Activated CD4-positive, alpha-beta T cell treated with anti-CD3 and anti-CD28 coated beads for 1 hour (primary cell): ENCODE measurements around the gene MITF.
"Not testable (repeated sequence)": the region's sequence is repeated elsewhere in the genome, so short reads cannot be mapped to it uniquely, and the experiment has no call there.

ENCODE experiments used
- DNase-seq: peaks from one replicate; pipeline ENCODE4 v3.0.0-alpha.2; 2020

Gene MITF

DNA sequence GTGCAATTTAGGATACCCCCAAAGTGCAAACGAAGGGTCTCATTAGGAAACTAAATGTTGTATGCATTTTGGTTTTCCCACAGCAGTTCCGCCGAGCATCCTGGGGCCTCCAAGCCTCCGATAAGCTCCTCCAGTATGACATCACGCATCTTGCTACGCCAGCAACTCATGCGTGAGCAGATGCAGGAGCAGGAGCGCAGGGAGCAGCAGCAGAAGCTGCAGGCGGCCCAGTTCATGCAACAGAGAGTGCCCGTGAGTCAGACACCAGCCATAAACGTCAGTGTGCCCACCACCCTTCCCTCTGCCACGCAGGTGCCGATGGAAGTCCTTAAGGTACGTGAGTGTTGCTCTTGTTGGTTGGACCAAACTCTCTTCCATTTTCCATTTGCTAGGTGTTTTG lies 139.8 kb downstream of the MITF start:
- no peak for DNase-seq

DNA sequence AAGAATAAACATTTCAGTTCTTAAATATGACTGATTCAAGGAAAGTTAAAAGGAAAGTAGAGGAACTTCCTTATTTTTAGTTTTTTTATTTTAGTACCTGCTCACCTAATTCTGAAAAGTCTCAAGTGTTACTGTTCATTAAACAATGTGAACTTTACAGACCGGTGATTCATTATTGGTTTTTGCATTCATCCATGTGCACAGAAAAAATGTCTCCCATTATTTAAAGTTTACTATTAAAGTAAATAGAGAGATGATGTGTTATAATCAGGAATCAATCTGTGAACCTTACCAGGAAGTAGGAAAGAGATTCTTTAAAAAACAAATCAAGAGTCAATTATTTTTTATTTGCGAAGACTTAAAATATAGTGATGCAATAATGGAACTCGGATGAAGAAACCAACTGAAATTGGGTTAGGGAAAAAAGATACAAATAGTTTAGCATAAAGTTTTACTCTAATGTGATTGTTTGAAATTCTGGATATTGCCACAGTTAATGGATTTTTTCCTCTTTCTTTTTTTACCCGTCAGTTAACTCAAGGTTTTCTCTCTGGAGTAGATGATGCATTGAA lies 140.9 kb downstream of the MITF start:
- no peak for DNase-seq

DNA sequence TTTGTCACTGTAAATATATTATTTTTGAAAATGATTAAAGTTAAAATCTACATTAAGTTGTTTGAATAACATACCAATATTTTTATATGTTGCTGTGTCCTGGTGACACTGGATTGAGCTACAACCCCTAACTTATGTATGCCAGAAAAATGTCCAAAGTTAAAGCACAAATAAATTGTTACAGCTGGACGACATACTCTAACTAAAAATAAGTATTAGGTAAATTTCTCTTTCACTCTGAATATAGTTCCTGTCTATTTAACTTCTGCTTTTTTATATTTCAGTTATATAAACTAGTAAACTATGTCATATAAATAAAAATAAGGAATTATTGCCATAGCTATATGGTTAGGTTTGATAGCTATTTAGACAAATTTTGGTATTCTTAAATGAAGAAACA lies 141.8 kb downstream of the MITF start:
- DNase-seq, result no peak

DNA sequence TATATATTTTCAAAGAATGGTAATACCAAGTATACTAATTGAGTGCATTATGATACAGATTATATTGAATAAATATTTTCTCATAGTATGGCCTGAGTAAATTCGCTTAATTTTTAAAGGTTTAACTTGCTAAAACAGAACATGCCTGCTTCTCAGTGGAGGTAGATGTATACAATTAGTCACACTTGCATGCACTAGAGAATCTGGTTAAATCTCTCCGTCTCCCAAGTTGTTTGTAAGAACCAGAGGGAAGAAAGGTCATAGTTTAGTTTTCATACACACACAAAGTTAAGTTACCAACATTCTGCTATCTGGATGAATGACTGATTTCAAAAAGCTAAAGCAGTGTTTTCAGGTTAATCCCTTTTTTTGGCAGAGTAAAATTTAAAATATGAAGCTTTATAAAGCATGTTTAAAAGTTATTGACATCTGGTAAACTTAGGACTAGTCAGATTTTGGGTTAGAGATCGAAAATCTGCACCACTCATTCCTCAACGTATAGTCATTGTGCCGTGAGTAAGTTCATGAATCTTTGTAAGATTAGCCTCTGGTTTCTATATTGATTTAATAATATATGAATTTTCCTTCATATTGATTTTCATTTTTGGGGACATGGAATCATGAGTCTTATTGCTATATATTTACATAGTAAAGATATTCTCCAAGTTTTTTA lies 142.6 kb downstream of the MITF start:
- no peak for DNase-seq

DNA sequence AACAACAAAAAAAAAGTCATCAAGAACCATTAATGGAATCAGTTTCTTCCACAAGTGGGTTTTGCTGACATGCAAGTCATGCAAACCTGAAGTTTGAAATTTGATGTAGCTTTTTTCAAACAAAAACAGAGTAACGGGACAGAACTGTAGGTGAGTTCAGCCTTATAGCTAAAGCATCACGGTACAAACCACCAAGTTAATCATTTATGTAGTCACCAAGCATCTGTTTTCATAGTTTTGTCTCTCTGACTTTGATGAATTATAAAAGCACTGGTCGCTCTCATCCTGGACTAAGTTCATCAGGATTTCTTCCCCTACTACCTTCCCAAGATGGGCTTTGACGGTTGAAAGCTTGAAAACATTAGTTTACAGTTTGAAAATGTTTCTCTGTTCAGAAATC lies 143.3 kb downstream of the MITF start:
- DNase-seq, result no peak

DNA sequence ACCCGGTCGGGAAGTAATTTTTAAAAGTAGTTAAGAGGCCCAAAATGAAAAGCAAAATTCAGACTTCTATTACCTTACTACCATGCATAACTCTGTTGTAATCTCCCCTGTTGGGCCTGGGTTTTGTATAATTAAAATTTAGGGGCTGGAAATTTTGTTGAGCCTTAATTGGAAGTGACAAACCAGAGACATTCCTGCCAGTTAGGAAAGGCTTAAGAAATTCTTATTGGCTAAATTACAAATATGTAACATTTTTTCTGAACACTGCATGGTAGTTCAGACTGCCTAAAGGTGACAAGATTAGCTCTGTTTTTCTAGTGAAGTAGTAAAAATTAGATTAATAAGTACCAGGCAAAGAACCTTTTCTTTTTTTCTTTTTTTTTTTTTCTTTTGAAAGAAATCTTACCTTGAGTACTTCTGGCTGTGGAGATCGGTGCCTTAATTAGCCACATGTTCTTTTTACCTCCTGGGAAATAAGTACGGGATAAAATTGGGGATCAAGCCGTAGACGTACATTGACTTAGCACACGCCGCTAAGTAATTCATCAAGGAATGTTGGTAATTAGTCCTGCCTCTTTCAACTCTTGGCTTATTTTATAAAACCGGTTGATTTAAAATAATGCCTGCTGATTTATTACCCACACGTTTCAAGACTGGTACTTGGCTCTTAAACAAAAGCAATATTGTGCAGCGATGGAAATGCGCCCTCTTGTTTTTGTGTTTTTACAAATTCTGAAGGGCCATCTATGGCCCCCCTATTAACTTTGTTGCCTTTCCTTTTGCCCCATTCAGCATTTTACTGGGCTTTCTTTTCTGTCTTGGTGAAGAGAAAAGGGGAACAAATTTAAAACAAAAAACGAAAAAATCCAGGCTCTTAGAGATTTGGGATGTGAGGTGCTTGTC lies 149.0 kb downstream of the MITF start:
- no peak for DNase-seq

DNA sequence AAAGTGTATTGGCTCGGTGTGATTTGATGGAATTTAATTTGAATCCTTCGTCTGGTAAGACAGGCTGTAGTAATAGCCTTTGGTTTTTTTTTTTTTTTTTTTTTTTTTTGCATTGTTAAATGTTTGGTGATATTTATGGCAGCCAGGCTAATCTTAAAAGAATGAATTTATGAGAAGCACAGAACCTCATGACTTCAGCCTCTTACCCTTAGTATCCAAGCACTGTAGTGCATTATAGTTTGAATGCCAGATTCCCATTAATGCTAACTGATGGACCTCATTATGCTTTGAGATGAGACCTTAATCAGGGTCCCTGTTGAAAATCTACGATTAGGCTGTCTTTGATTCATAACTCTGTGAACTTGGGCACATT lies 149.7 kb downstream of the MITF start:
- no peak for DNase-seq

DNA sequence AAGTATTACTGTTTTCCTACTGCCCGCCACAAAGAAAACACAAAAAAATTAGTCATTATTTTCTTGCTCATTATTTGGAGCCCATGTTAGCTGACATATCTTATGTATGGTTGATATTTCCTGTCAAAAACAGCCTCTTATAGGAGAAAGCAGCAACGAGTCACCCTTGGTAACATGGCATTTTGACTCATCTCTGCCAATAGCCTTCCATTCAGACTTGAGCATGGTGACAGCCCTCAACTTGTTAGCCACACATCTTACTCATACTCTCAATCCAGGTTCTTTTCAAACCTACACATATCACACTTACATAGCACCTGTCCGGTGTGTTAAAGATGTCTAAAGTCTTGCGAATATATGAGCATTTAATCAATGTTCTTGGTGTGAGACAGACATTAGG lies 150.8 kb downstream of the MITF start:
- DNase-seq, result no peak

DNA sequence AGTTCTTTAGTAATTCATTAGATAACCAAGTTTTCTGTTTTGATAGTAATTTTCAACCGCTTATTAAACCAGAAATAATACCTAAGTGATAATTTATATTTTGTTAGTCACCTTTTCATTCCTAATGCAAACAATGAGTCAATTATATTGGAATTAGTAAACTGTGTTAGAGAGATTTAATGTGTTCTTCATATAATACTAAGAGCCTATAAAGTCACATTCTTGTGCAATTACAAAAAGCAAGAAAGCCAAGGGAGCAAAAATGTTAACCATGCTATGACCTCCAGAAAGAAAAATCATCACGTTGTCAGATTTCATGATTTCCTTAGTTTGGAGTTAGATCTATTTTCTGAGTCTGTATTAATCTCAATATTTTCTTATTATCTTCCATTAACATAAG lies 151.4 kb downstream of the MITF start:
- DNase-seq, result no peak

DNA sequence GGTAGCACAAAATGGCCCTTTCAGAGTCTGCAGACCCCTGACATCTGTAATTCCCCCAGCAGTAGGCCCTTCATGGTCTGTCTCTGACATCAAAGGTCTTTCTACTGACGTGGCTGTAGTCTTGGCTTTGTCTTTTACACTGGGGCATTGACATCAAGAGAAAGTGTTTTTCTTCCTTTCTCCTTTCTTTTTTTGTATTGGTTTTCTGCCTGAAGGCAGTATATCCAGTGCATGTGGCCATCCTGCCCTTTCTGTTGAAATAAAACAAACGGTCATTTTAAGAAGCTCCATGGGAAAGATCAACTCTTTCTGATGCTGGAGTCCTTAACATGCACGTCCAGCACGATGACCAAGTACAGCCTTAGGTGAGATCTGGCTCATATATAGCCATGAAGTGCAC lies 153.4 kb downstream of the MITF start:
- no peak for DNase-seq

DNA sequence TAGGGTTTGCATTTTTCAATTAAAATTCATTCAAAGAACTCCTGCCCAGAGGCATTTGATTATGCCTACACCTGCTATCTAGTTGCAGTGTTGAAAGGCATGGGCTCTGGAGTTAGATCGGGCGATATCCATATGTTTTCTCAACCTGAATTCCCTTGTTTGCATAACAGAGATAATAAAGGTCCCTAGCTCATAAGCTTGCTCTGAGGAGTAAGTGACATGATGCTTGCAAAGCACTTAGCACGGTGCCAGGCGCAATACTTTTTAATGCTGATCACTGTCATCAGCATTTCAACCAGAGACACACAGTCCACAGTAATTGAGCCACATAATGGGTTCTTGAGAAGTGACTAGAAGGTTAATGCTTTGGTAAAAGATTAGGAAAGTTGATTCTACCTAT lies 154.0 kb downstream of the MITF start:
- DNase-seq, result no peak

DNA sequence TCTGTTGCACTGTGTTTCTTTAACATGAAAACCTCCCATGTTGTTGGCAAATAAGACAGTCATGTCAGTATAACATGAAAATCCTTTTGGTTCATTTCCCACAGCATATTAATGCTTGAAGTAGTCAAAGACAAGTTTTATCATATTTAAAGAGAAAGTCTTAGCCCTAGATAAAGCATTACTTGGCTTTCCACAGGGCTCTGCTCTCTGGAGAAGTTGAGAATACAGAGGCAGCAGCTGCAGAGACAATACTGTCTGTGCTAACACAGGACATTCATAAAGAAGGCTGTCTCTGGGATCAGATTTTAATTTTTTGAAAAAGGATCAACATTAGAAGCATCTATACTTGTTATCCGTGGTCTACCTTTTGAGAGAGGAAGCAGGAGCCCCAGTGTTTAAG lies 156.8 kb downstream of the MITF start:
- DNase-seq, result no peak

DNA sequence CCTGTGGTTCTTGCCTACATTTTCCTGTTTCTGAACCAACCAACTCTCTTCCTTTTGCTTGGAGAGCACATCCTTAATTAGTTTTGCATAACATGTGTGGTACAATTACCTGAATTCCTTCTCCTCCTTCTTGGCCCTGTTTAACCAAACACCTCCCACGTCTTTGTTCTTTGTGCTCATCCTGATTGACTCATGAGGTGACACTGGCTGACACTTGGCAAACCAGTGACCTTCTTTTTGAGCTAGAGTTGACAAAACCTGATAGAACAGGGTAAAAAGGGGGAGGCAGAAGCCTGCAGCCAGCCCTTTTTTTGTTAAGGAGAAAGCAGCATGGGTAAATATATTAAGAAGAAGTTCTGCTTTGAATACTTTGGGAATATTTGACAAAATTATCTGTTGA lies 161.1 kb downstream of the MITF start:
- no peak for DNase-seq

DNA sequence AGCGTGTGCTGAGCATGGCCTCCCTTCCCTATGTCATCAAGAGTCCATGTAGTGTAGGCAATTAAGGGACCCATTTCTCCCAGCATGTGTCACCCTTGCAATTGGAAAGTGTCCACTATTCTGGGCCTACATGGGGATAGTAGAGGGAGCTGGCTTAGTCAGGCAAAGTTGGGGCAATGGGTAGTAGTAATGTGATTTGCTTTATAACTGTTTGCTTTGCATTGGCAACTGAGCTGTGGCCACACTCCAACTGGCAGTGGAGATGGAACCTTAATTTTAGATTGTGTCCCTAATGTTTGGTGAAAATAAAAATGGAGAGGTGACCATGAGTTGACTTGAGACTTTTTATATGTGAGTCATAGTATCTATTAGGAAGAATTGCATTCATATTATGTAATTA lies 162.5 kb downstream of the MITF start:
- DNase-seq, result no peak

DNA sequence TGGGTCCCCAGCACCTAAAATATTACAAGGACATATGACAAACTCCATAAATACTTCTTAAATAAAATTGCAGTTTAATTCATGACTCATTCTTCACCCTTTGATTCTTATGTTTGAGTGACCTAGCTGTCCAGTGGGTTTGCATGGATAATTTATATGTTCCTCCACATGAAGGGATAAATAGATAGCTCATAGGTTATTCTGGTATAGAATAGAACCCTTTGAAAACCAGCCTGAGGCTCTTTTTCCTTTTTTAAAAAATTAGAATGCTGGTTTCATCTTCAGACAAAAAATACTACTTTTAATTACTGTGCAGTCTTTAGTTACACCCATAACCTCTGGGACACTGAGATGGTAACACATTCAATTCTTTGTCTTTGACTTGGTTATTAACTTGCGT lies 163.1 kb downstream of the MITF start:
- DNase-seq, result no peak

DNA sequence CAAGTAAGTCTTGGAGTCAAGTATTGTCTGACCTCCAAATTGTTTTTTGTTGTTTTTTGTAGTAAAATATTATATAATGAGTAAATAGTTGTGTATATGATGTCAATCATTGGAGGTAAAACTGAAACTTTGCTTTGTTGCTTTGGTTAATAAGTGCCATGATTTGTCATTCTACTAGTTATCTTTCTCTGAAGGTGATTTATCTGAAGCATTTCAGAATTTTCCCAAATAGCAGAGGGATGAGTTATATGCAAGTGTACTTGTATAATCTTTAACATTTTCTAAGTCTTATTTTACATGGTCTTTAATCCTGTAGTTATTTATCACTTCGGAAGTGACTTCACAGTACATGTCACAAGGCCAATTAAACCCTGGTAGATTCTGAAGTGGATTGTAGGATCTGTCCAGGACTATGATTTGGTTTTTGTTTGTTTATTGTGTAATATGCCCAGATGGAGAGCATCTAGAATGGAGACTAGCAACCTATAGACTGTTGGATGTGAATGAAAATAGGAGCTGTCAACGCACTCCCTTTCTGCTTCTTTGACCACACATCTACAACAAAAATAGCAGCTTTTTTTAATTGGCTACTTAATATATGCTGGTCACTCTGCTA lies 167.2 kb downstream of the MITF start:
- DNase-seq, result no peak

DNA sequence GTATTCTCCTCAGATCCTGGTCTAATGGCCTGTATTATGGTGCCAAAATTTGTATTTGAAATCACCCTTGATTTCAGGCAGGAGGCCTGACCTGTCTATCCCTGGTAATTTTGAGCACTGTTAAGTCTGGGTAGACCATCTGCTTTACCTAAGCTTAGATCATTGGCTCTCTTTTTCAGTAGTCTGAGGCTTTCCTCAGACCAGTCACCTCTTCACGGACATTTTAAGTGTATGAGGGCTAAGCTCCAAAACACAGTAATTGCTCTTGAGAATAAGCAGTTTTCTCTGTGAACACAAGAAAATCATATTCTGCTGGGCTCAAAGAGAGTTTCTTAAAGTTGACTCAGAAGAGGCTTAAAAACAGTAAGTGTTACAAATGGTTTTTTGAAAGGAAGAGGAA lies 168.3 kb downstream of the MITF start:
- no peak for DNase-seq

DNA sequence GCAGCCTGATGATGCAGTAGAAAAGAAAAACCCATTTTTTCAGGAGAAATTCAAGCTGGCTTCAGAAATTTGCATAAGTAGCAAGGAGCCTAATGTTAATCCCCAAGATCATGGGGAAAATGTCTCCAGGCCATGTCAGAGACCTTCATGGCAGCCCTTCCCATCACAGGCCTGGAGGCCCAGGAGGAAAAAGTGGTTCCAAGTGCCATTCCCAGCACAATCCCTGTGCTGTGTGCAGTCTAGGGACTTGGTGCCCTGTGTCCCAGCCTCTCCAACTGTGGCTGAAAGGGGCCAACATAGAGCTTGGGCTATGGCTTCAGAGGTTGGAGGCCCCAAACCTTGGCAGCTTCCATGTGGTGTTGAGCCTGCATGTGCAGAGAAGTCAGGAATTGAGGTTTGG lies 170.6 kb downstream of the MITF start:
- DNase-seq, result not testable (repeated sequence)

DNA sequence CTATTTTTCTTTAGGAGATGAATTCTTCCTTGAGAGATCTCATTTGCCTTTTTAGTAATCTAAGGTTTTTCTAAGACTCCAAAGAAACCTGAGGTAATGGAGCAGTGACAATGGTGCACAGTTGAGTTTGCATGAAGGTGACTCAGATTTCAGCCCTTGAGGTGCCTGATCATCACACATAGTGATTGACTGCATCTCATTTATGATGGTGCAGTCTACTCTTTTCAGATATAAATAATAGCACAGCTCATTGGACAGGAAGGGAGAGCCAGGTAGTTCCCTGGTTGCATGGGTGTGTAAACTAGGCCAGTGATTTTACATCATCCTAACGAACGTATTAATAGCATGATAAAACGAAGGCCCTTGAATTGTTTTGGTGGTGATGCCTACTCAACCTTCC lies 174.2 kb downstream of the MITF start:
- DNase-seq, result no peak

DNA sequence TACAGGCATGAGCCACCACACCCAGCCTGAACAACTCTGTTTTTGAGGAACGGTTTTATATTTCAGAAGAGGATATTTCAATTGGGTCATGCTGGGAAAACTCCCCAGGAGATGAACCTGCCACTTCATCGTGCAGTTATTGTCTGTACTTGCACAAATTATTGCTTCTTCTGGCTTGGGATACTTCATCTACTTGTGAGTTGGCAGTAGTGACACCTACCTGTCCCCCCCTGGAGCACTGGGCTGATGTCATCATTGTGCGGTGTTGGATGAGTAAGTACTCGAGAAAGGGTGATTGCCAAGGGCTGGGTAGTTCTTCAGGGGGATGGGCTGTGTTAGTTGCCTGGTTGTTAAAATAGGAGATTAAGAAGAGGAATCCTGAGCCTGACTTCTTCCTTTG lies 175.1 kb downstream of the MITF start:
- DNase-seq, result no peak

DNA sequence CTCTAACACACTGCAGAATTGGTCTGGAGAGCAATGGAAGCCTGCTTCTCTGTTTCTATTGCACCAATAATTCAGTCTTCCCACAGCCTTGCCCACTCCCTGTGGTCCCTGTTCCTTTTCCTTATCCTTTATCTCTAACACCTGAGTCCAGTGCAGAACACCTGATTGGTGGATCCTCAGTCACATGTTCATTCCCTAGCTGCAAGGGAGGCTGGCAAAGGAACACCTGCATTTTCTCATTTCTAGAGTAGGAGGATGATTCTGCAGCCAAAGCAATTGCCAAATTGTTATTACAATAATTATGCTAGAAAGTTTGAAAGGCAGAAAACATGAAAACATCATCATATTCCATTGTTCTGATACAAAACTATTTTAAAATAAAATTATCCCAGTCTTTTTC lies 176.5 kb downstream of the MITF start:
- DNase-seq, result no peak

DNA sequence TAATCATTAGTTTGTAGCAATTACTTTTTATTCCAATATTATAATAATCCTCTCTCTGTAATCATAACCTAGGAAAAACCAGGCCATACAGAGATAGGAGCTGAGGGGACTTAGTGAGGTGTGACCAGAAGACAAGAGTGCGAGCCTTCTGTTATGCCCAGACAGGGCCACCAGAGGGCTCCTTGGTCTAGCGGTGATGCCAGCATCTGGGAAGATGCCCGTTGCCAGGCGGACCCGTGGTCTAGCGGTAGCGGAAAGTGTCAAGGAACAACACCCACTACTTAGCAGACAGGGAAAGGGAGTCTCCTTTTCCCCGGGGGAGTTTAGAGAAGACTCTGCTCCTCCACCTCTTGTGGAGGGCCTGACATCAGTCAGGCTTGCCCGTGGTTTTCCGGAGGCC lies 180.7 kb downstream of the MITF start:
- DNase-seq, result not testable (repeated sequence)

DNA sequence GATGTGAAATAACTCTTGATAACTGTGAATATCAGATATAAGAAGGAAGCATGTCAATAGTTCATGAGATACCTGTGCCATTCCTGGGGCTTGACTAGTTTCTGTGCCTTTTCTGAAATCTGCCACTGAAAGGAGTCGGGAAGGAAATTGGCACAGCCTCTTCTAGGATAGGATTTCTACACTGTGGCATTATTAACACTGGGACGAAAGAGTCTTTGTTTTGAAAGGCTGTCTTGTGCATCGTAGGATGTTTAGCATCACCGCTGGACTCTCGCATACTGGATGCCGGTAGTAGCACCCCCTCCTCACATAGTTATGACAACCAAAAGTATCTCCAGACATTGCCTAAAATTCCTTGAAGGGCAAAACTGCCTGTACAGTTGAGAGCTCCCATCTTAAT lies 182.4 kb downstream of the MITF start:
- DNase-seq, result no peak

DNA sequence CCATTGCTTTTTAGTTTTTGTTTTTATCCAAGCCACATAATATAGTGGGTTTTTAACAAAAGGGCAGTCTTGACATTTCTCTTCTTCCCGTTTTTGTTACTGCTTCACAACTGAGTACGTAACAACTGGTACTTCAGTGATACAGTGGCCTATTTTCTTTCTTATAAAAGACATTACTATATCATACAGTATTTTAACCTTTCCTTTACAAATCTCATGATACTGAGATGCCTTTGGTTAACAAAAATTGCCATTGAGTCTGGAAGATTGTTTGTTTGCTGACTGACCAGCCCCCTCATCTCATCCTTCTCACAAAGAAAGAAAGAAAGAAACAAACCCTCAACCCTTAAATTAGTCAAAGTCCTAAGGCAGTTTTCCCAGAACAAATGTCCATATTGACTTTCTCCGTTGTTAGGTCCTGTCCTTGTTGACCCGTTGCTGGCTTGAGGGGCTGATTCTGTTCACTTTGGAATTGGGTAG lies 183.3 kb downstream of the MITF start:
- no peak for DNase-seq
